NCI-H526 (cell line): Measurements from ENCODE around the gene PKNOX2.
A peak's percentile ranks its signal among the peaks of the same experiment; 100 is the strongest.

Experiments
- DNase-seq, 2 experiments: peaks; one replicate each; lab custom pipeline; 2025; lab: John Stamatoyannopoulos, UW

The PKNOX2 gene

GRCh38 chr11:125364121-125364826 is 199.7 kb downstream of the PKNOX2 start:
- no peak for DNase-seq

DNA sequence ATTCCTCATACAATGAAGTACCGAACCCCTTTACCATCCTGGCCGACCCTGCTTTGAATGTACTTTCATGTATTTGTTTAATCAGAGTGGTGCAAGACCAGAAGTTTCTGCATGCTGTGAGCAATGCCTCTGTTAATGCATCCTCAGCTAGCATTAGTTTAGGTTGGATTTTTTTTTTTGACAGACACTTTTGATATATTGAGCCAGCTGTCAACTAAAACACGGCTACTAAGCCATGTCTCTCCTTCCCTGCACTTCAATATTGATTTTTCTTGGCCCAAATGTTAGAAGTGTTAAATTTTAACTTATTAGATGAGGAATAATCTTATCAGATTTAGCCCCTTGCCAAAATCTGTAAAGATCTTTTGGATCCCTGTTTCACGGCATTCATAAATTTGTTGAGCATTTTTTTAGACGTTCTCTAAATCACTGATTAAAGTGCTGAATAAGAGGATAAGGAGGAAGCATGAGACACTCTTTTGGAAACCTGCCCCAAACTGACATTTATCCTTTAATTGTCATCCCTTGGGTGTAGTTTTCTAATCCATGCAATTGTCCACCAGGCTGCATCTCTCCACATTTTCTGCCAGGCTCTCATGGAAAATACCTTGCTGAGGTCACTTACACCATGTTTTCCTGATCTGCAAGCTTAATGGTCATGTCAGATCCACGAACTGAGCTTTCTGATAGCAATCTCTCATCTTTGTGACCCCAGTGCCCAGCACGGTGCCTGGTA is 200.8 kb downstream of the PKNOX2 start:
- DNase-seq, result no peak

DNA sequence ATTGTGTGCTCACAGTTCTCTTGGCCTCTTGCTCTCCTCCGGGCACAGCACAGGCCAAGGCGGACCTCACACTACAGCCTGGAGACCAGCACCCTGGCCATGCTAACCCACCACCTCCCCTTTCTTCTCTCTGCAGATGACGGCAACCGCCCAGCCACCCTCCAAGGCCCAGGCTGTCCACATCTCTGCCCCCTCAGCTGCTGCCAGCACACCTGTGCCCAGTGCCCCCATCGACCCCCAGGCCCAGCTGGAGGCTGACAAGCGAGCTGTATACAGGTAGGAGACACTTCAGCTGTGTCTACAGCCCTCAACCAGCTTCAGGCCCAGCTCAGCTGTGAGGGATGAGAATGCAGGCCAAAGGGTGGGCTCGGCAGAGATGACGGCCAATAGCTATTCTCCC is 203.2 kb downstream of the PKNOX2 start:
- no peak for DNase-seq

GRCh38 chr11:125368757-125369156 is 204.2 kb downstream of the PKNOX2 start:
- no peak for DNase-seq

DNA sequence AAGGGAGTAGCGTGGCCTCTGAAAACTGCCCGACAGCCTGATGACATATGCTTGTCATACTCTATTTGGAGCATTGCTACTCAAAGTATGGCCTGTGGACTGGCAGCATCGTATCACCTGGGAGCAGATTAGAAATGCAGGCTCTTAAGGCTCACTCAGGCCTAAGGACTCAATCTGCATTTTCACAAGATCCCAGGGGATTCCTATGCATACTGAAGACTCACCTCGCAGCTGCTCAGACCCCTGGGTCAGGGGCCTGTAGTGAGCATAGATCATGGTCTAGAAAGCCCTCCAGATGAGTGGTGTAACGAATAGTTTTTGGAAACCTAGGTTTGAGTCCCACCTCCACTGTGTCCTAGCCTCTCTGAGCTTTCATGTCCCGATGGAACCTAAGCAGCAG is 205.3 kb downstream of the PKNOX2 start:
- DNase-seq, result peak in 1 of 2 experiments; percentile 55

DNA sequence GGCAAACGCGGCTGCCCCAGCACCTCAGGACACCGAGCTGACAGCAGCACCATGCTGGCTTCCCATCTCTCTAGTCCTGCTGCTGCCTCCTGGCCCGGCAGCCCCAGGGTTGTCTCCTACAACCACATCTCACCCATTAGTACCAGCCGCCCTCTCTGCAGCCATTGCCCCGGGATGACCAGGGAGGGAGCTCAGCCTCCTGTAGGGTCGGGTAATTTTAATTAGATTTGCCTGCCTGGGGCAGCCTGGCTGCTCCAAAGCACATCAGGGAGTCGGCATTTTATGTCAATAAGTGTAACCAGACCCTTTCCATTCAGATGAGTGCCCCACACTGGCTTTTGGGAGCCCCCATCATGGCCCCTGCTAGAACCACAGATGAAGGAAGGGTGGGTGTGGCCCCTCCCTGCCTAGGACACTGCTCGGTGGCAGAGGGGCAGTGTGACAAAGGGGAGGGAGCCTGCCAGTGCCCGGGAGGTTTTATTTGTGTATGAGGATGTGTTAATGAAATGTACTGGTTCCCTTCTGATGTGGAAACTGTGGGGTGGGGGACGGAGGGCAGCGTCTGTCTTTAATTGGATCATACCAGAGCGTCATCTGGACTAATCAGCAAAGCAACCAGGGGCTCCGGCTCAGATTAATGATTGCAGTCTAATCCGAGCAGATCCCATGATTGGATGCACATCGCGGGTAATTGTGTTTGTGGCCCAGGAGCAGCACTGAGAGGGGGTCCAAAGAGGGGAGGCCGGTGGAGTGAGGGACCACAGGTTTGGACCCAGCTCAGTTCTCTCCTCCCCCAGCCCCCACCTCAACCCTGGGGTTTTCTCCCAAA is 206.2 kb downstream of the PKNOX2 start:
- DNase-seq, result peak in 1 of 2 experiments; percentile 66

DNA sequence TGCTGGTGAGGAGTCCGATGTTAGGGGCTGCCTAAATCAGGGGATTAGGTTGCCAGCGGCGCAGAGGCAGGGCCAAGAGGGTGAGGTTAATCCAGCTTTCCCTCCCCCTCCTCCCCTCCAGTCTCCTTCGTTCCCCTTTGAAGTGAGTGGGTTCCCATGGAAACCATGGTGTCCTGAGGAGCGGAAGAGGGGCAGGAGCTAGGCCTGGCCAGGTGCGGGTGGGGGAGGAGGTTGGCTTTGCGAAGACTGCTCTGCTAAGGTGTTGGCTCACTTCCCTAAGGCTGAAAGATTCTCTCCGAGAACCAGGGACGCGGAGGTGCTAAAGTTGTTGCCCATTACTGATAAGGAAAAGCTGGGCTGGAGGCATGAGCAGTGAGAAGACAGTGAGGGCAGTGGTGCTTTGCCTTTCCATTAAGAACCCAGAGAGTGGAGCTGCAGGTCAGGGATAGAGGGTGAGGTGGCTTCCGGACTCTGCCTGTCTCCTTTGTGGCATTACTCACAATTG is 206.9 kb downstream of the PKNOX2 start:
- peak in 1 of 2 experiments; percentile 48 for DNase-seq

DNA sequence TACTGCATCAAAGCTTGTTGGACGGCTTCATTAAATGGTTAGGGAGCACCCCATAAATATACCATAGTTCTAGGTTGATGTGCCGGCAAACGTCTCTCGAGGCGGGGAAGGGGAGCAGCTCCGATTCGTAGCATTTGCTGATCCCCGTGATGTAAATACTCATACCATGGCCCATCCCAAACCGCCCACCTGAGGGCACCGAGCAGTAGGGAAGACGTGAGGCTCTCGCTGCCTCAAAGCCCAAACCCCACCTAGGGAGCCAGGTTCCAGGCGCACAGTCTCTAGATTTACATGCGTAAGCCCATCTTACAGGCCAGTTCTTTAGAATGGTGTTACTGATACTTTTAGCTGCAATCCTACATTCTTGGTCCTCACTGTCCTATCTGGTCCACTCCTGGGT is 207.5 kb downstream of the PKNOX2 start:
- DNase-seq, result no peak

GRCh38 chr11:125372911-125373310 is 208.4 kb downstream of the PKNOX2 start:
- DNase-seq, result no peak

GRCh38 chr11:125373426-125374391 is 209.2 kb downstream of the PKNOX2 start:
- no peak for DNase-seq

DNA sequence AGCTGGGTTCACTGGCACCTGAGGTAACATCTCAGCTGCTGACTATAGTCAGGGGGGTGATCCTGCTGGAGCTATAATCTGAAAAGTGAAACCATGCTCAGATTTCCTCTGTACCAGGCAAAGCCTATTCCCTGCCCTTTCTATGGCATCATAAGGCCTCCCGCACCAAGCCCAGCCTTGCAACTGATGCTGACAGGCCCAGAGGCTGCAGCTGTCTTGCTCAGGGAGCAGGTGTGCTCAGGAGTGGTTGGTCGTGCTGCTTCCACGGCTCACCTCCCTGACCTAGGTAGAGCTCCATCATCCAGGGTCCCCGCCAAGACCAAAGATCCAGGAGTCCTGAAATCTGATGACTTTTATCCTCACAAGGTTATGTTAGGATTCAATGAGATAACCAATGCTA is 209.8 kb downstream of the PKNOX2 start:
- DNase-seq, result peak in 1 of 2 experiments; percentile 30

GRCh38 chr11:125375146-125375545 is 210.6 kb downstream of the PKNOX2 start:
- no peak for DNase-seq

DNA sequence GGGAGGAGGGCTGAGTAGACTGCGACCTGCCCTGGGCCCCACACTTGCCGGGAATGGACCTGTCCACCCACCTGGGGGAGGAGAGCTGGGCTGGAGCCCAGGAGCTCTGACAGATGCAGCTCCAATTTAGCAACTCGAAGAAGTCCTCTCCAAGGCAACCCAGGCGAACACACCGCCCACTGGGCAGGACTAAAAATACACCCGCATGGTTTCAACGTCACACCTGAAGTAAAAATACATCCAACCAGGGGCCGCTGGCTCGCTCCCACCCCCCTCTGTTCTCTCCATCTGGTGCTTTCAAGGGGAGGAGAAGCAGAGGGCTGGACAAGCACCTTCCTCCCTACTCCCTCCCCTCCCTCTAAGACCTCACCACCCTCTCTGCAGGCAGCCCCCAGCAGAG is 211.6 kb downstream of the PKNOX2 start:
- peak; percentile 59 to 86 for DNase-seq

DNA sequence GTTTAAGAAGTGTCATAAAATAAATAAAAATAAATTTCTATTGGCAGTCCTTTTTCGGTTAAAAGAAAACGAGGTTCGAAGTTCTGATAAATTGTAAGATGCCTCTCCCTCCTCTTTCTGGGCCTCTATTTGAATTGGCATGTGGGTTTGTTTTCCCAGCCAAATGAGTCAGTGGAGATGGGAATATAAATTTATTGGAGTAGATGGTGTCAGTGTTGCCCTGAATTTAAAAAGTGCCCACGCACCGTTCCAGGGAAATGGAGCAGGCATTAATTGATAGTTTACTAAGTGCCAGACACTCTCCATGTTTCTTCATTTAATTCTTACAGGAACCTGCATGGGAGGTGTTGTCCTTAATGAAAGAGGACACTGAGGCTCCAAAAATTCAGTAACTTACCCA is 212.3 kb downstream of the PKNOX2 start:
- peak; percentile 60 to 76 for DNase-seq

GRCh38 chr11:125378083-125378482 is 213.5 kb downstream of the PKNOX2 start:
- DNase-seq, result no peak

DNA sequence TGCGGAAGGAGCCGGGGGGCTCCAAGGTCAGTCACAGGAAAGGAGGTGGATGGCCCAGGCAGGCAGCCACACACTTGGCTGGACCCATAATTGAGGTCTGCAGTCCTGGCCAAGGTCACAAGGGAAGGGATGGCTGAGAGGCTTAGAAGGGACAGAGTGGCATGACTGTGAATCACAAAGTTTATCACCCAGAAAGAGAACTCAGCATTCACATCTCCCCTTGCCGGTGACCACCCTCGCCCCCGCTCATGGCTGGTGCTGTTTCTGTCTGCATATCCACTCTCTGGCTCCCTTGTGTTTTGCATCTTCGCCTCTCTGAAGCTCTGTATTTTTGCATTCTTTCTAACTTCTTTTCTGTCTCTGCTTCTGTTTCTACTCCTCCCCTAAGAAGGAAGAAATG is 214.0 kb downstream of the PKNOX2 start:
- no peak for DNase-seq

- DNase-seq, result no peak
Measured at GRCh38 chr11:125379565-125379964, 215.0 kb downstream of the PKNOX2 start.

- no peak for DNase-seq
Measured at GRCh38 chr11:125379981-125380380, 215.4 kb downstream of the PKNOX2 start.

- DNase-seq, result no peak
Measured at GRCh38 chr11:125380756-125381445, 216.3 kb downstream of the PKNOX2 start.

DNA sequence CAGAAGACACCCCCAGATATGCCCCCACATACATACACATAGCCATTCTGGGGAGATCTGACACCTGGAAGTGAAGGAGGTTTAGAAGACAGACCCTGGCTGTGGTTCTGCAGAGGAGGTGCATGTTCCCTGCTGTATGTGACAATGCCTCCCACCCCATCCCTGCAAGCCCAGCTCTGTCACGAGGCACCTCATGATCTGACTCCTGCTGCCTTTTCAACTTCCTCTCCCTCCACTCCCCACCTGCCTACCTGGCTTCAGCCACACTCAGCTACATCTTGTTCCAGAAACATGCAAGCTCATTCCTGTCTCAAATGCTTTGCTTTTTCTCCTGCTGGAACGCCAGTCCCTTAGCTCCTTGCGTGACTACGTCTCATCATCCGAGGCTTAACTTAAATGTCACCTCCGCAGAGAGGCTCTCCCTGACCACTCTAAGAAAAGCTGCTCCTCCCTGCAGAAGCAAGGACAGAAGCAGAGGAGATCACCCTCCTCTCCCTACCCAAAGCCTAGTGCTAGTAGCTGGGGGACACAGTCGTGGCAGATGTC is 217.0 kb downstream of the PKNOX2 start:
- no peak for DNase-seq
